ENCODE data around the gene PIGZ. TPM values are rescaled to one million over a fixed set of nuclear protein-coding genes. Genes with fewer than 3 reads are reported as not detected.

PIGZ gene
- total RNA-seq, 4 donors from 2014 or later, result 5.5 to 10.2 (median 8.4) TPM

- ATAC-seq (ENCODE audit: low FRiP score), result no peak
Observed at GRCh38 chr3:196994056-196994455, 25.4 kb upstream of the PIGZ start.

GRCh38 chr3:196992461-196993065, 23.9 kb upstream of the PIGZ start:
- DNase-seq (ENCODE audit: low spot score) (no peak), ATAC-seq (ENCODE audit: low FRiP score) (no peak)
- TF ChIP-seq CTCF (IDR thresholded peaks at IDR 0.05), result no peak

More at GRCh38 chr3:196994056-196994455, 25.4 kb upstream of the PIGZ start:
- DNase-seq (ENCODE audit: low spot score), result peak; percentile 7
- no peak for TF ChIP-seq CTCF (IDR thresholded peaks at IDR 0.05)

- DNase-seq (ENCODE audit: low spot score) (no peak), ATAC-seq (ENCODE audit: low FRiP score) (no peak)
- no peak for TF ChIP-seq CTCF (IDR thresholded peaks at IDR 0.05)
Observed at GRCh38 chr3:196991581-196992460, 23.2 kb upstream of the PIGZ start.

DNA sequence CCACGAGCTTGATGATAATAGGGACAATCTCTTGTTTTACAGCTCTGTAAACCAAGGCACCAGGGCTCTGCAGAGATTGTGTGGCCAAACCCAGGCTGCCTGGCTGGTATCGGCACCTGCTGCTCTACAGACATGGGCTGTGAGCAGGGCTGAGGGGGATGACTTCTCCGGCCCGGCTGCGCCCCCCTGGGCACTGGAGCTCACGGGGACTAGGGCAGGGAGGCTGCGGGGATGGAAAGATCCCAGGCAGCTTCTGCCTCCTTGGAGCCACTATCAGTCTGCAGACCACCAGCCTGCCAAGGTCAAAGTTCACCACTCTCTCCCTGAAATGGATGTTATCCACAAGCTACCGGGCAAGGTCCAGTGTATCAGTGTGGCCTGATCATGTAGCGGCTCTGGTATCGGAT, 22.0 kb upstream of the PIGZ start:
- DNase-seq (ENCODE audit: low spot score) (no peak), ATAC-seq (ENCODE audit: low FRiP score) (no peak)
- TF ChIP-seq CTCF (IDR thresholded peaks at IDR 0.05), result no peak

DNA sequence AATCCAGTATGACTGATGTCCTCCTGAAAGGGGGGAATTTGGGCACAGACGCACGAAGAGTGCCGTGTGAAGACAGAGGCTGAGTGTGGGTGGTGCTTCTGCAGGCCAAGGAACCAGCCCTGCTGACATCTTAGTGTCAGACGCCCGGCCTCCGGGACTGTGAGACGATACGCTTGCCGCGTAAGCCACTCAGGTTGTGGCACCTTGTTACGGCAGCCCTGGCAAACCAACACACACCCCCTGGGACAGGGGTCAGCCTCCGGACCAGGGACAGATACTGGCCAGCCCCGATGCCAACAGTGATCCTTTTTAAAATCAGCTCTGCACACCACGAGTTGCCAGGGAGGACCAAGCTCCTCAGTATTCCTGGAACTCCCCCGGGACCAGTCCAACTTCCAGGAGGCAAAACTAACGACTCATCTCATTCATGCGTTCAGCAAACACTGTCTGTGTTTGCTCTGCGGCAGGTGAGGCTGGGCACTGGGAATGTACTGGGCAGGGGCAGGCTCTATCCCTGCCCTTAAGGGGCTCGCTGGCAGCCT, 21.2 kb upstream of the PIGZ start:
- DNase-seq (ENCODE audit: low spot score) (no peak), ATAC-seq (ENCODE audit: low FRiP score) (no peak)
- no peak for TF ChIP-seq CTCF (IDR thresholded peaks at IDR 0.05)

- DNase-seq (ENCODE audit: low spot score), result no peak
- ATAC-seq (ENCODE audit: low FRiP score), result peak; percentile 4
- TF ChIP-seq CTCF (IDR thresholded peaks at IDR 0.05), result no peak
Observed at GRCh38 chr3:196988241-196989029, 19.8 kb upstream of the PIGZ start.

Measured in omental fat pad (tissue), 4 donors.